GM12874 (cell line): ENCODE measurements around the gene DHX29.

Source experiments
- CTCF ChIP-seq: IDR thresholded peaks from 2 replicates; pipeline ENCODE4 v1.5.1; 2011; ENCODE audit warnings: low read depth, mild to moderate bottlenecking, control low read depth, low read length, moderate library complexity; ENCODE audit not compliant: insufficient read depth

Gene DHX29

GRCh38 chr5:55307383-55308253 lies at the start of gene DHX29, which contains the start of gene MTREX:
TSS of gene DHX29 (minus strand) at chr5:55307694. CDS start at chr5:55307573, 121 bp downstream.
TSS of gene MTREX (plus strand) at chr5:55307989. CDS start at chr5:55308014, 25 bp downstream.
- TF ChIP-seq CTCF = no peak

- TF ChIP-seq CTCF = no peak
These were observed 49.4 kb upstream of the DHX29 start for GRCh38 chr5:55356896-55357295.

GRCh38 chr5:55350754-55351153 lies 43.3 kb upstream of the DHX29 start:
- no peak for TF ChIP-seq CTCF

GRCh38 chr5:55347786-55348185 lies 40.3 kb upstream of the DHX29 start:
- TF ChIP-seq CTCF = no peak

- TF ChIP-seq CTCF = no peak
These were observed 37.8 kb upstream of the DHX29 start for GRCh38 chr5:55345327-55345726.

- TF ChIP-seq CTCF = peak; percentile 56
These were observed 37.0 kb upstream of the DHX29 start for GRCh38 chr5:55344392-55344992.

GRCh38 chr5:55343609-55344008 lies 36.1 kb upstream of the DHX29 start:
- TF ChIP-seq CTCF = no peak
